GM12878 (cell line): ENCODE data around the gene NPAS2. TPM values are rescaled to one million over a fixed set of nuclear protein-coding genes. Genes with fewer than 3 reads are reported as not detected.

Experiments
- ATAC-seq: fragments of 200-7000 bp; cut with Tn5 transposase; 3 replicates; pipeline ENCODE4 v1.9.1; 2020; ENCODE audit warnings: mild to moderate bottlenecking, moderate library complexity
- BruUV-seq: library from RNA; stranded (reverse); fragments of 400-500 nt; replicated peaks from 2 replicates; lab custom pipeline; 2021; lab: Mats Ljungman, UMichigan
- CTCF ChIA-PET: fragments of 300-600 bp; sonication (Branson Sonifier 250); formaldehyde crosslinking; extraction: SDS; loops from one replicate; lab custom pipeline; 2021; ENCODE audit warnings: inconsistent platforms; lab: Yijun Ruan, JAX
- POLR2A ChIA-PET: fragments of 350-600 bp; formaldehyde crosslinking; extraction: SDS; loops from one replicate; lab custom pipeline; 2021; ENCODE audit warnings: inconsistent platforms; lab: Charles Lee
- RAD21 ChIA-PET: fragments of 300-600 bp; sonication (Branson Sonifier 250); formaldehyde crosslinking; loops from one replicate; lab custom pipeline; 2023; ENCODE audit warnings: antibody characterized with exemption; ENCODE audit not compliant: unreplicated experiment; lab: Charles Lee
- SMC1A ChIA-PET: fragments of 300-600 bp; sonication (Branson Sonifier 250); formaldehyde crosslinking; loops from one replicate; lab custom pipeline; 2023; ENCODE audit not compliant: unreplicated experiment, uncharacterized antibody; lab: Charles Lee
- DNase-seq: peaks from one replicate; pipeline ENCODE4 v3.0.0-alpha.2; 2011; ENCODE audit warnings: low read depth, low spot score
- FAIRE-seq: peaks from 3 replicates; lab custom pipeline; 2011; peaks lifted over from hg19 to GRCh38; lab: Jason Lieb, UNC
- H2AFZ ChIP-seq: 2 replicates; pipeline ENCODE4 v1.6.0; 2011; ENCODE audit warnings: low read depth, low read length, control low read depth; ENCODE audit not compliant: control insufficient read depth
- H3K27ac ChIP-seq: 2 replicates; pipeline ENCODE4 v1.5.1; 2011; ENCODE audit warnings: control low read depth; ENCODE audit not compliant: control insufficient read depth, insufficient read depth
- H3K27me3 ChIP-seq, 2 experiments: replicated peaks in 1 of 2; 2 replicates each; pipeline versions ENCODE4 v1.6.0 to v1.6.1; 2011; ENCODE audit warnings: low read length in 1 of 2; ENCODE audit not compliant: control insufficient read depth in 2 of 2, insufficient read depth in 2 of 2
- H3K36me3 ChIP-seq, 2 experiments: 2 replicates each; pipeline ENCODE4 v1.5.1; 2011; ENCODE audit warnings: low read length in 1 of 2; ENCODE audit not compliant: control insufficient read depth in 2 of 2, insufficient read depth in 2 of 2
- H3K4me1 ChIP-seq: 2 replicates; pipeline ENCODE4 v1.6.1; 2011; ENCODE audit warnings: mild to moderate bottlenecking, low read length, moderate library complexity, mixed read lengths; ENCODE audit not compliant: control insufficient read depth, insufficient read depth
- H3K4me2 ChIP-seq: 2 replicates; pipeline ENCODE4 v1.6.0; 2011; ENCODE audit warnings: control low read depth; ENCODE audit not compliant: control insufficient read depth, insufficient read depth
- H3K4me3 ChIP-seq: fragments of 200-600 bp; sonication (generic); 2 replicates; pipeline ENCODE4 v1.5.1; 2016
- H3K79me2 ChIP-seq: 2 replicates; pipeline ENCODE4 v1.6.0; 2011; ENCODE audit warnings: low read length; ENCODE audit not compliant: control insufficient read depth, insufficient read depth
- H3K9ac ChIP-seq: 2 replicates; pipeline ENCODE4 v1.8.0; 2011; ENCODE audit warnings: low read length, control low read depth, mixed read lengths; ENCODE audit not compliant: control insufficient read depth, insufficient read depth
- H3K9me3 ChIP-seq: replicated peaks from 3 replicates; pipeline ENCODE4 v1.5.1; 2011; ENCODE audit warnings: mild to moderate bottlenecking, low read length; ENCODE audit not compliant: control insufficient read depth, insufficient read depth
- H4K20me1 ChIP-seq: 2 replicates; pipeline ENCODE4 v1.6.0; 2011; ENCODE audit not compliant: control insufficient read depth, insufficient read depth
- CBX3 ChIP-seq: fragments of 200-600 bp; sonication (generic); IDR thresholded peaks from 2 replicates; pipeline ENCODE4 v1.6.1; 2016; ENCODE audit warnings: low read depth, borderline replicate concordance
- EED ChIP-seq: sonication (generic); IDR thresholded peaks from 2 replicates; pipeline ENCODE4 v1.6.1; 2016; ENCODE audit warnings: antibody characterized with exemption, low read depth
- EP300 ChIP-seq, 2 experiments: fragments of 150-350 bp in 1 of 2; IDR thresholded peaks; 2 replicates each; pipeline ENCODE4 v1.6.1; 2011 to 2012; ENCODE audit warnings: low read depth in 2 of 2, low read length in 2 of 2, borderline replicate concordance in 1 of 2, improper control_type of control experiment in 1 of 2, inconsistent platforms in 1 of 2; ENCODE audit not compliant: control insufficient read depth in 1 of 2
- FOS ChIP-seq: IDR thresholded peaks from 3 replicates; pipeline ENCODE4 v1.6.1; 2011; ENCODE audit warnings: borderline replicate concordance; ENCODE audit not compliant: insufficient read length; ENCODE audit errors: extremely low read depth
- HCFC1 ChIP-seq: fragments of 150-350 bp; IDR thresholded peaks from 2 replicates; pipeline ENCODE4 v1.6.1; 2014; ENCODE audit warnings: low read length
- JUND ChIP-seq: IDR thresholded peaks from 2 replicates; pipeline ENCODE4 v1.6.1; 2012; ENCODE audit warnings: low read depth, mild to moderate bottlenecking, low read length, improper control_type of control experiment, moderate library complexity
- MEF2B ChIP-seq: fragments of 450-650 bp; IDR thresholded peaks from 2 replicates; pipeline ENCODE4 v1.6.1; 2018; ENCODE audit warnings: mild to moderate bottlenecking, moderate library complexity; ENCODE audit not compliant: partially characterized antibody, poor library complexity, severe bottlenecking
- NFYA ChIP-seq: IDR thresholded peaks from 2 replicates; pipeline ENCODE4 v1.6.1; 2011; ENCODE audit warnings: low read depth, mild to moderate bottlenecking, low read length, improper control_type of control experiment, borderline replicate concordance
- PAX8 ChIP-seq: fragments of 450-650 bp; IDR thresholded peaks from 2 replicates; pipeline ENCODE4 v1.6.1; 2017; ENCODE audit warnings: mild to moderate bottlenecking, moderate library complexity
- POLR2AphosphoS5 ChIP-seq: IDR thresholded peaks from 2 replicates; pipeline ENCODE4 v1.6.1; 2011; ENCODE audit warnings: mild to moderate bottlenecking, low read length, inconsistent platforms
- RB1 ChIP-seq: fragments of 450-650 bp; formaldehyde crosslinking; IDR thresholded peaks from 2 replicates; pipeline ENCODE4 v1.6.1; 2017; ENCODE audit warnings: mild to moderate bottlenecking, borderline replicate concordance
- RFX5 ChIP-seq: IDR thresholded peaks from 2 replicates; pipeline ENCODE4 v1.6.1; 2011; ENCODE audit warnings: low read depth, low read length, improper control_type of control experiment
- SIX5 ChIP-seq: IDR thresholded peaks from 2 replicates; pipeline ENCODE4 v1.6.1; 2011; ENCODE audit warnings: mild to moderate bottlenecking, low read depth, low read length, moderate library complexity; ENCODE audit not compliant: severe bottlenecking
- SP1 ChIP-seq: IDR thresholded peaks from one replicate; pipeline ENCODE4 v1.6.1; 2011; ENCODE audit warnings: low read depth, low read length
- STAT3 ChIP-seq: IDR thresholded peaks from 2 replicates; pipeline ENCODE4 v1.6.1; 2011; ENCODE audit warnings: low read depth, low read length, improper control_type of control experiment
- TAF1 ChIP-seq: IDR thresholded peaks from 2 replicates; pipeline ENCODE4 v1.6.1; 2011; ENCODE audit warnings: mild to moderate bottlenecking, low read depth, low read length, borderline replicate concordance
- TARDBP ChIP-seq: IDR thresholded peaks from 2 replicates; pipeline ENCODE4 v1.6.1; 2016; ENCODE audit warnings: borderline replicate concordance
- ZBED1 ChIP-seq: IDR thresholded peaks from 2 replicates; pipeline ENCODE4 v1.6.1; 2016; ENCODE audit warnings: borderline replicate concordance
- WGBS: methylation state at CpG from one replicate; pipeline ENCODE4 v1.1.6; 2016; ENCODE audit warnings: low lambda C conversion rate; ENCODE audit not compliant: insufficient replicate concordance, insufficient coverage; ENCODE audit errors: missing lambda C conversion rate; 5-methylcytosine and 5-hydroxymethylcytosine counted together
- in situ Hi-C: fragments of 300-500 bp; cut with MboI; formaldehyde crosslinking; loops from 9 replicates; pipeline ENCODE4 v1.14.3; 2018; ENCODE audit warnings: mixed read lengths
- intact Hi-C: fragments of 100-400 bp; cut with micrococcal nuclease; formaldehyde crosslinking; loops from one replicate; pipeline ENCODE4 v1.14.2; 2022; ENCODE audit not compliant: unreplicated experiment
- polyA plus RNA-seq, 11 experiments: library from polyadenylated mRNA; depleted of rRNA in 4 of 11; unstranded in 6 of 11; stranded (reverse) in 5 of 11; fragments of >200 nt; fragmentation: Nextera tagmentation in 4 of 11; fragmentation: Illumina TruSeq in 1 of 11; extraction: Ambion mirVana in 4 of 11; extraction: Trizol in 1 of 11; gene quantifications; 1 replicate in 1 of 11; 2 replicates in 10 of 11; pipeline versions ENCODE4 v1.2.1 to v1.2.3, GENCODE V29; 2011 to 2016; ENCODE audit warnings: inconsistent platforms in 2 of 11, missing spikeins in 2 of 11, low read depth in 1 of 11
- total RNA-seq, 4 experiments: library from RNA; depleted of rRNA in 3 of 4; stranded (reverse); fragments of >200 nt in 3 of 4; fragmentation: Illumina TruSeq in 1 of 4; extraction: Trizol in 1 of 4; gene quantifications; 2 replicates each; pipeline versions ENCODE4 v1.2.1 to v1.2.3, GENCODE V29; 2013 to 2021
- TF ChIP-seq, protein P1 (sequence below): fragments of 450-650 bp; IDR thresholded peaks from 2 replicates; pipeline ENCODE4 v1.6.1; 2017; ENCODE audit warnings: antibody characterized with exemption, mild to moderate bottlenecking, moderate library complexity
- TF ChIP-seq, protein P2 (sequence below): fragments of 450-650 bp; IDR thresholded peaks from 2 replicates; pipeline ENCODE4 v1.6.1; 2014; ENCODE audit warnings: mild to moderate bottlenecking

NPAS2 gene
- total and polyA plus RNA-seq, 10 of the 15 experiments (the other 5 are each of a cell fraction or from before 2014, with no cell fraction given), result 0.08 TPM; not detected in 9

DNA sequence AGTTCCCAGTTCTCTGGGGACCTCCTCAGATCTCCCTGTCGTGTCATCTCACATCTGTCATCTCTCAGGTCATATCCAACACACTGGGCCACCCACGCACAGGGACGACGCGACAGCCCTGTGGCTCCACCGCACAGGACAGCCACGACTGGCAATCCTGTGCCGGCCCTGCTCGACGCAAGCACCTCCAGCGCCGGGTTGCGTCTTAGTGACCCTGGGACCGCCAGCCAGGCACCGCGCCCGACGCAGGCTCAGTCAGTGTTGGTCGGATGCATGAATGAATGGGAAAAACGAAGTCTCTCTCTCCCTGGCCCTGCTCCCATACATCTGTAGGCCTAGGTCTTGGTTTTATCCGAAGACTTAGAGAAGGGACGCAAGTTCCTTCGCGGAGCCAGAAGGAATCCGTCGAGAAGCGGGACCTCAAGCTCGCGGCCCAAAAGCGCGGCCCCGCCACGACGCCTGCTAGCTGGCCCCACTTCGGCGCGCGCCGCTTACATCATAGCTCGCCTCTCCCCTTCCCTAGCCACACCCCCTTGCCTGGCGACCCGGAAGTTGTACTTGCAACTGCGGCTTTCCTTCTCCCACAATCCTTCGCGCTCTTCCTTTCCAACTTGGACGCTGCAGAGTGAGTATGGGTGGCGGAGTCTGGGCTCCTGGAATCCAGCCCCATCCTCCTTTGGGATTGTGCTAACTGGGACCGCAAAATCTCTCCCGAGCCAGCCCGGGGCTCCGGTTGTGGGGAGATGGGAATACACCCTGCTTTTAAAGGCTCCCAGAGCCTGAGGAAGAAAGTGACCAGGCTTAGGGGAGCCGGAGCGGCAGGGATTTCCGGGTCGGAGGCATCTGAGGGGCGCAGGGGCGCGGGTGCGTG is 182.0 kb downstream of the NPAS2 start, which contains the start of gene RPL31:
RPL31 (plus strand) TSS at position 599 of the 871 bp plus-strand sequence. CDS start 413 bp downstream, outside the sequence.
- no peaks in the 10 kb centered on the region; a peak in 1 of 4 replicates for H3K27me3 ChIP-seq
- H3K4me2 ChIP-seq, result peak within 1 kb of the TSS; percentile 97
- RAD21 ChIA-PET, result interaction anchor here (1.1 to 1.2 kb wide), 3 partner anchors 10 to 439 kb away, joined by 3 to 5 read pairs (median 3); partner anchors contain the start of gene PDCL3
- H4K20me1 ChIP-seq, result peaks cover 4% of the 10 kb centered on the region
- peak within 1 kb of the TSS; percentile 96 for H2AFZ ChIP-seq
- SMC1A ChIA-PET, result interaction anchor here (0.6 to 3.0 kb wide), 4 partner anchors 11 to 606 kb away, joined by 3 to 13 read pairs (median 3); partner anchors contain the start of gene TBC1D8
- intact Hi-C loops (no loop called here), in situ Hi-C loops (no loop called here)
- peaks cover 12% of the 10 kb centered on the region for H3K4me1 ChIP-seq
- peak; percentile 92 for ATAC-seq
- peak within 1 kb of the TSS; percentile 96 for H3K4me3 ChIP-seq
- peak within 1 kb of the TSS; percentile 97 for H3K27ac ChIP-seq
- CTCF ChIA-PET, result interaction anchor here (0.9 to 2.8 kb wide), 4 partner anchors 9 to 419 kb away, joined by 3 to 30 read pairs (median 4); no protein-coding TSS in a partner anchor
- POLR2A ChIA-PET, result interaction anchor here (1.0 to 2.5 kb wide), 5 partner anchors 11 to 439 kb away, joined by 3 to 8 read pairs (median 3); partner anchors contain the start of gene PDCL3
- 25% methylated on average over 59 of the region's 59 CpGs for WGBS
- BruUV-seq, result no TSS peak
- peak within 1 kb of the TSS; percentile 99 for H3K9ac ChIP-seq
- peak; percentile 78 for DNase-seq
- peaks cover 11 to 36% of the 10 kb centered on the region in 2 experiments for H3K36me3 ChIP-seq
- FAIRE-seq, result peak; percentile 41
- H3K79me2 ChIP-seq, result peaks cover 47% of the 10 kb centered on the region
- H3K9me3 ChIP-seq, result no peaks in the 10 kb centered on the region; the same call in 1 of the 3 replicates
- TF ChIP-seq RFX5, result peak; percentile 62; the same call in 1 of the 2 replicates
- TF ChIP-seq EP300 (IDR thresholded peaks at IDR 0.05; ENCODE audit: borderline replicate concordance in 1 of 2, control insufficient read depth in 1 of 2, low read depth in 2 of 2, low read length in 2 of 2), result no peak
- TF ChIP-seq FOS, result no peak
- no peak for TF ChIP-seq TARDBP
- TF ChIP-seq HCFC1, result peak; percentile 68
- TF ChIP-seq RB1, result peak; percentile 81
- TF ChIP-seq STAT3, result no peak
- TF ChIP-seq PAX8, result no peak
- TF ChIP-seq POLR2AphosphoS5, result peak; percentile 100
- TF ChIP-seq CBX3, result no peak
- peak; percentile 60 for TF ChIP-seq SP1
- TF ChIP-seq EED, result peak; percentile 72
- peak; percentile 100 for TF ChIP-seq TAF1
- TF ChIP-seq JUND, result 0 out of 2 replicates have a peak, but pooled peaks have one; percentile 24
- TF ChIP-seq MEF2B, result peak; percentile 42
- TF ChIP-seq, protein P1, sequence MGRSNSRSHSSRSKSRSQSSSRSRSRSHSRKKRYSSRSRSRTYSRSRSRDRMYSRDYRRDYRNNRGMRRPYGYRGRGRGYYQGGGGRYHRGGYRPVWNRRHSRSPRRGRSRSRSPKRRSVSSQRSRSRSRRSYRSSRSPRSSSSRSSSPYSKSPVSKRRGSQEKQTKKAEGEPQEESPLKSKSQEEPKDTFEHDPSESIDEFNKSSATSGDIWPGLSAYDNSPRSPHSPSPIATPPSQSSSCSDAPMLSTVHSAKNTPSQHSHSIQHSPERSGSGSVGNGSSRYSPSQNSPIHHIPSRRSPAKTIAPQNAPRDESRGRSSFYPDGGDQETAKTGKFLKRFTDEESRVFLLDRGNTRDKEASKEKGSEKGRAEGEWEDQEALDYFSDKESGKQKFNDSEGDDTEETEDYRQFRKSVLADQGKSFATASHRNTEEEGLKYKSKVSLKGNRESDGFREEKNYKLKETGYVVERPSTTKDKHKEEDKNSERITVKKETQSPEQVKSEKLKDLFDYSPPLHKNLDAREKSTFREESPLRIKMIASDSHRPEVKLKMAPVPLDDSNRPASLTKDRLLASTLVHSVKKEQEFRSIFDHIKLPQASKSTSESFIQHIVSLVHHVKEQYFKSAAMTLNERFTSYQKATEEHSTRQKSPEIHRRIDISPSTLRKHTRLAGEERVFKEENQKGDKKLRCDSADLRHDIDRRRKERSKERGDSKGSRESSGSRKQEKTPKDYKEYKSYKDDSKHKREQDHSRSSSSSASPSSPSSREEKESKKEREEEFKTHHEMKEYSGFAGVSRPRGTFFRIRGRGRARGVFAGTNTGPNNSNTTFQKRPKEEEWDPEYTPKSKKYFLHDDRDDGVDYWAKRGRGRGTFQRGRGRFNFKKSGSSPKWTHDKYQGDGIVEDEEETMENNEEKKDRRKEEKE, result no peak
- TF ChIP-seq SIX5, result peak; percentile 26
- TF ChIP-seq NFYA, result no peak
- peak; percentile 91 for TF ChIP-seq ZBED1
- TF ChIP-seq, protein P2, sequence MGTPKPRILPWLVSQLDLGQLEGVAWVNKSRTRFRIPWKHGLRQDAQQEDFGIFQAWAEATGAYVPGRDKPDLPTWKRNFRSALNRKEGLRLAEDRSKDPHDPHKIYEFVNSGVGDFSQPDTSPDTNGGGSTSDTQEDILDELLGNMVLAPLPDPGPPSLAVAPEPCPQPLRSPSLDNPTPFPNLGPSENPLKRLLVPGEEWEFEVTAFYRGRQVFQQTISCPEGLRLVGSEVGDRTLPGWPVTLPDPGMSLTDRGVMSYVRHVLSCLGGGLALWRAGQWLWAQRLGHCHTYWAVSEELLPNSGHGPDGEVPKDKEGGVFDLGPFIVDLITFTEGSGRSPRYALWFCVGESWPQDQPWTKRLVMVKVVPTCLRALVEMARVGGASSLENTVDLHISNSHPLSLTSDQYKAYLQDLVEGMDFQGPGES, result no peak
